Measurements from ENCODE around the gene FUT1.
"Not testable (repeated sequence)": the region's sequence is repeated elsewhere in the genome, so short reads cannot be mapped to it uniquely, and the experiment has no call there.

The FUT1 gene

DNA sequence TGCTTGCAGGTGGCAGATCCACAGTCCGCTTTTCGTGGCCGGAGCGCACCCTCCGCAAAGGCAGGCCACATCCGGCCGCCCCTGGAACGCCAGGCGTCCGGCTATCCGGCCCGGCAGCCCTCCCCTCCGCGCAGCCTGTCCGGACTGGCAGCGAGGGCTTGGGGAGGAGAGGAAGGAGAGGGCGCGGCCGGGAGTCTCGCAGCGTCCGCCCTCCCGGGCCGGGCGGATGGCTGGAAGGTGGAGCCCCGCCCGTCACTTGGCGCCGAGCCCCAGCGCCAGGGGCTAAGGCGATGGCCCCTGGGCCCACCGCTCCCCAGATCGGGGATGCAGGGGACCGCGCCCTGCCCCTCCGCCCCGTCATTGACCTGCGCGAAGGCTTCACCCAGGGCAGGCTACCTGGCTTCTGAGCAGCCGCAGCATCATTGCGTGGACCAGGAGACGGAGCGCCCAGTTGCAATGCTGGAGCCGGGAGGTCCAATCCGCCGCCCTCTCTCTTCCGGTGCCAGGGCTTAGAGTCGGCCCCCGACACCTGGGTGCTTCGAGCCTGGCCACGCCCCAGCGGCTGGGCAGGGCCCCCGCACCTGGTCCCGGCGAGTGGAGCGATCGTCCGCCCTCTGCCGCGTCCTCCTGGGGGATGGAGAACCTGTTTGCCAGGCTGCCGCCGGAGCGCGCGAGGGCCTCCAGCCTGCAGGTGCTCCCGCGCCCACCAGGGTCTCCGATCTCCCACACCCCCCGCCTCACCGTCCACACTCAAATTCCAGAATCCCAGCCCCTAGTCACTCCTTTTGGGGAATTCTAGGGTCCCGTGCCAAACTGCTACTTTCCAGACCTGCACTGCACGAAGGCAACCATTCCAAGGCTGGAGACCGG lies at the start of gene FUT1:
Gene FUT1, minus strand, starts transcription at position 146 of the 870 bp plus-strand sequence. CDS start 1,360 bp downstream, outside the sequence.
- peak; percentile 56 for DNase-seq

DNA sequence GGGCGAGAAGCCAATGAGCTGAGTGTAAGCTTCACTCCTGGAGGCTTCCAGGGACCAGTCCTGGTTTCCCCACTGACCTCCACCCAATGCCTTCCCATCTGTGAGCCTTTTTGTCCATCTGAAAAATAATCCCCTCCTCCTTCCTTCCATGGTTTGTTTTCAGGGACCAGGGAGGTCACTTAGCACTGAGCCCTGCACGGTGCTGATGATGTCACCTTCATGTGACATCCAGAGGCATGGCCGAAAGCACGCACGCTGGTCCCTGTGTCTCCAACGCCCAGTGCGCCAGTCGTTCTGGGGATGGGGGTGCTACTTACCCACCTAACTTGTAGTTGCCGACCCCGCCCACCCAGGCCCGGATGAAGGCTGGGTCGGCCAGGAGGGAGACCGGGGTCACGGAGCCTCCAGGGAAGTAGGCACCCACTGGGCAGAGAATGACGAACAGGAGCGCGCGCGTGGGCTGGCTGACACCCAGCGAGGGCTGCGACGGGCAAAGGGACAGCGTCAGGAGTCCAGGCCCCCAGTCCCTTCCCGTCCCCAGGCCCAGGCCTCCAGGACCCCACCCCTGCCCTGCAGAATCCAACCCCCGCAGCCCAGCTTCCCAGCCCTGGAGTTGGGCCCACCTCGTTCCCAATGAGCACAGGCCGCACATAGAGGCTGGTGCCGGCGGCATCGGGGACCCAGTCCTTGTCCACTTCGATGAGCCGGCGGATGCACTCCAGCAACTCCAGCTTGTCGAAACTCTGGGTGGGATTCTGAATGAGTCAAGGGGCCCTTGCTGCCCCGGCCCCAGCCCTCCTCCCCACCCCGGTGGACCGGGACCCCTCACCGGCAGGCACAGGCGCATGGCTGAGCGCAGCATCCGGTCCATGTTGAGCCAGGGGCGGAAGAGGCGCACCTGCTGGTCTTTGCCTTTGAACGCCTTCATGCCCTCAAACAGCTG lies 47.2 kb upstream of the FUT1 start:
- no peak for DNase-seq

- DNase-seq, result no peak
Measured at GRCh38 chr19:48798937-48799336, 46.5 kb upstream of the FUT1 start.

- no peak for DNase-seq
Measured at GRCh38 chr19:48797103-48797502, 44.7 kb upstream of the FUT1 start.

DNA sequence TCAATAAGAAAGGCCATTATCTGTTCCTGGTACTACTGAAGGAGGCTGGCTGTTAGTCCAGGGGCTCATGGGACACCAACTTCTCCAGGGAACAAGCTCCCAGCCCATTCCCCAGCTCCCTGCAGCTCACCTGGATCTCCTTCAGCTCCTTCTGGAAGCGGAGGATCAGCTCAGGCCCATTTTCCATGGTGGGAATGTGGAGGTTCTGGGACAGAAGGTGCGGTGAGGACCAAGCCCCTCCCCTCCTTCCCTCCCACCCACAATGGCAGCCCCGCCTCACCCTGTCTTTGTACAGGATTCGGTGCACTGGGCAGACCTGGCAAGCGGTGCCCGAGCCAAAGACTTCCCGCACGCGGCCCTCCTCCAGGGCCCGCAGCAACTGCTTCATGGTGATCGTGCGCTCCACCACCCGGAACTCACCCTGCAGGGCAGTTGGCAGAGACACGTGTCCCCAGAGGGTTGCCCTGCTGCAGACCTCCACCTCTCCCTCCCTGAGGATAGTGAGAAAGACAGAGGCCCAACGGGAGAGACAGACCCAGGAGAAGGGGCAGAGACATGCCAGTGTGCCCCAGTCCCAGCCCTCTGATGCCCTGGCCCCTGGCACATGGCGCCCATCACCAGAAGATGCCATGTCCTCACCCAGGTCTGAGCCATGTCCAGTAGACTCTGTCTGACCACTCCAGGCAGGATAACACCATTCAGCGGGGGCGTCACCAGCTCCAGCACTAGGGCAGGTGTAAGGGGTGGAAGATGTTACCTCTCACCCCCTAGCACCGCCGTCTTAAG lies 44.0 kb upstream of the FUT1 start:
- DNase-seq, result no peak

DNA sequence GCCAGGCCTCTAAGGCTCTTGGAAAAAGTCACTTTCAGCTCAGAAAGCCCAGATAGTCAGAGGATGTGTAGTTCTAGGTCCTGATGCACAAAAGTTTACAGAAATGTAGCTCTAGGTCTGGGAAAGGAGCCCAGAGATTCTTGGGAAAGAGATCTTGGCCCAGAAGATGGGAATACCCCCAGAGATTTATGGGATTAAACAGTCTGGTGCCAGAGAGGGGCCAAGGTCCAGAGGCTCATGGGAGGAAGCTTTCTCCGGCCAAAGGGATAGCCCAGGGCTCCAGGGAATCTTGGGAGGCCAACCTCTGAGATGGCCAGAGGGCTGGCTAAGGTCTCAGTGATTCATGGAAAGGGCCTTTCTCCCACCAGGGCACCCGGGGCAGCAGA lies 43.2 kb upstream of the FUT1 start:
- DNase-seq, result no peak

DNA sequence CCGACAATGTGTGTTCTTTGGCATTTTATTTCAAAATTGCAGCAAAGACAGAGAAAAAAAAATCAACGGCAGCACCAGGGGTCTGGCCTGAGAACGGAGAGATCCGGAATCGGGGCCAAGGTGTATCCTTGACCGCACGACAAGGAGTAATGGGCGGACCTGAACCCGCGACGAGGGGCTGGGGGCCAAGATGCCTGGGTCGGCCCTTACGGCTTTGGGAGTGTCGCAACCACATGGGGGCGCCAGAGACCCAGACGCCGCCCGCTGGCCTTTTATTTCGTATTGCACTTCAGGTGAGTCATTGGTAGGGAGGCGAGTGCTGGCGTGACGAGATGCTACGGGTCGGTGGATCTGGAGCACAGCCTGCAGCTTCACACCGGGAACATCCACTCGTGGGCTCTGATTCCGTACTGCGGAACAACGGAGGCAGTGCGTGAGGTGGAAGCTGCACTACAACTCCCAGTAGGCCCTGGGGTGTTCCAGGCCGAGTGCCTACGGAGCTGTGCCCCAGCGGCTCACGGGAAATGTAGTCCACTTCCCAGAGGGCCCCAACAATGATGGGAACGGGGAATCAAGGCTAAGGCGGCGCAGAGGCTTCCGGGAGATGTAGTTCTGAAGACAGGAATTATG lies 42.7 kb upstream of the FUT1 start:
- peak; percentile 96 for DNase-seq

DNA sequence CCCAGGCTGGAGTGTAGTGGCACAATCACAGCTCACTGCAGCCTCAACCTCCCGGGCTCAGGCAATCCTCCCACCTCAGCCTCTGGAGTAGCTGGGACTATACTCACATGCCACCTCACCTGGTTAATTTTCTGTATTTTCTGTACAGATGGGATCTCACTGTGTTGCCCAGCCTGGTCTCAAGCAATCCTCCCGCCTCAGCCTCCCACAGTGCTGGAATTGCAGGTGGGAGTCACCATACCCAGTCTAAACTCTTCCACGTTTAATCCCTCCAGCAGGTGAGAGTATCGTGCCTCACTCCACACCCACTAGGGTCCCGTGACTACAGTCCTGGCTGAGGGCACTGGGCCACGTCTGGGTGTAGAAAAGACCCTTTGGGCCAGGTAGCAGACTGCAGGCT lies 41.9 kb upstream of the FUT1 start:
- DNase-seq, result no peak

- no peak for DNase-seq
Measured at GRCh38 chr19:48793271-48793670, 40.8 kb upstream of the FUT1 start.

DNA sequence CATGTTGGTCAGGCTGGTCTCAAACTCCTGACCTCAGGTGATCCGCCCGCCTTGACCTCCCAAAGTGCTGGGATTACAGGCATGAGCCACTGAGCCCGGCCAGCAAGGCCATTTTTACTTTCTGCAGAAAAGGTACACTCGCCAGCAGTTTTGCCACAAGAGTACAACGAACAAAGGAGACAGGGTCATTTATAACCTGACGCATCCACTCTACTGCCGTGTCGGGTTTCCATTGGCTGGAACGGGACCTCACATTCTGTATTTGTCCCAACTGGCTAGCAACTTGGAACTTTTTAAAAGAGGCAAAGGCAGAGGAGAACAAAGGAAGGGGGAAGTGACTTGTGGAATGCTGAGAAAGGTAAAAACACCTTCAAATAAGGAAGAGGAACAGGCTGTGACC lies 34.9 kb upstream of the FUT1 start:
- DNase-seq, result not testable (repeated sequence)

- DNase-seq, result not testable (repeated sequence)
Measured at GRCh38 chr19:48786422-48786821, 34.0 kb upstream of the FUT1 start.

- no peak for DNase-seq
Measured at GRCh38 chr19:48784527-48784926, 32.1 kb upstream of the FUT1 start.

- no peak for DNase-seq
Measured at GRCh38 chr19:48780631-48781391, 28.4 kb upstream of the FUT1 start.

DNA sequence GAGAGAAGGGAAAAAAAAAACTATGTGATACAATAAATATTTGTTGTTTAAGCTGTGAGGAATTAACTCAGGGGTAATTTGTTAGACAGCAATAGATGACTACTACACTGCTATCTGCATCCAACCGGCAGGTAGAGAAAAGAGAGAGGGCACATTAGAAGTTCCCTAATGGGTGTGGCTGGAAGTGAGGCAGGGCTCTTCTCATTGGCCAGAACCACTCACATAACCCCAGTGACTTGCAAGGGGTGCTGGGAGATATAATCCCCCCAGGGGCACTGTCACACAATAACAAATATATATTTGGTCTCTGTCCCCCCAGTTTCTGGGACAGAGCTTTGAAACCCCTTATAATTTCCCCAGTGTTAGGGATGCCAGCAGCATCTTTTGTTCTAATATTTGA lies 27.2 kb upstream of the FUT1 start:
- DNase-seq, result no peak

GRCh38 chr19:48777720-48778119 lies 25.3 kb upstream of the FUT1 start:
- no peak for DNase-seq

DNA sequence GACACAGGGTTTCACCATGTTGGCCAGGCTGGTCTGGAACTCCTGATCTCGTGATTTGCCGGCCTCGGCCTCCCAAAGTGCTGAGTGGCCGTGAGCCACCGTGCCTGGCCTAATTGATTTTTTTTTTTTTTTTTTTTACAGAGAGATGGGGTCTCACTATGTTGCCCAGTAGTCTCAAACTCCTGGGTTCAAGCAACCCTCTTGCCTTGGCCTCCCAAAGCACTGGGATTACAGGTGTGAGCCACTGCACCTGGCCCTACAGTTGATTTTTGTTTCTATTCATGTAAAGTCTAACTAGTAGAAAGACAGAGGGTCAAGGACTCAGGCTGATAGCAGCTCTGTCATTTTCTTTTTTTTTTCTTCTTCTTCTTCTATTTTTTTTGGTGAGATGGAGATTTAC lies 24.7 kb upstream of the FUT1 start:
- no peak for DNase-seq

GRCh38 chr19:48772503-48772953 lies 20.1 kb upstream of the FUT1 start:
- no peak for DNase-seq

- DNase-seq, result no peak
Measured at GRCh38 chr19:48770734-48771472, 18.5 kb upstream of the FUT1 start.

- no peak for DNase-seq
Measured at GRCh38 chr19:48770266-48770665, 17.8 kb upstream of the FUT1 start.

DNA sequence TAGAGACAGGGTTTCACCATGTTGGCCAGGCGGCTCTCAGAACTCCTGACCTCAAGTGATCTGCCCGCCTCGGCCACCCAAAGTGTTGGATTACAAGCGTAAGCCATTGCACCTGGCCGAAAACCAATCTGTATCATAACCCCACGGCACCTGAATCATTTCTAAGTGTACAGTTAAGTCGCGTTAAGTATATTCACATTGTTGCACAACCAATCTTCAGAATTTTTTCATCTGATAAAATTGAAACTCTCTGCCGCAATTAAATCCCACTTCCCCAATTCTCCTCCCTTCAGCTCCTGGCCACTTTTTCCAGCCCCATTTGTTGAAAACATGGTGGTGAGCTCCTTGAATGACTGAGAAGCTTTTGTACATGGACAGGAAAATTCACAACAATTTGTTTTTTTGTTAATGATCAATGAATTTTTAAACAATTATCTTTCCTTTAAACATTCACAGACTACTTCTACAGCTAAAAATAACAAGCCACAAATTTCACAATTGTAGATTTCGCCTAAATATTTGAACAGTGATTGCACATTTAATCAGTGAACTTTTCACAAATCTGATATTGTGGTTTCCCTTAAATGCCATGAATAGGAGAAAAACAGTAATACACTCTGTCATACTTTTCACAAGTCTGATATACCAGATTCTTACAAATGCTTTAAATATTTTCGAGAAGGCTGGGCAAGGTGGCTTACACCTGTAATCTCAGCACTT lies 16.7 kb upstream of the FUT1 start:
- no peak for DNase-seq
